GM06990 (cell line): Measurements from ENCODE around the gene GATA1.

Source experiments
- DNase-seq: peaks from one replicate; pipeline ENCODE4 v3.0.0-alpha.2; 2011; ENCODE audit not compliant: insufficient read length; ENCODE audit errors: extremely low read depth
- H3K27me3 ChIP-seq: replicated peaks from 2 replicates; pipeline ENCODE4 v1.6.0; 2011; ENCODE audit warnings: low read length; ENCODE audit not compliant: control insufficient read depth, insufficient read depth
- H3K36me3 ChIP-seq: 2 replicates; pipeline ENCODE4 v1.5.1; 2011; ENCODE audit warnings: low read length; ENCODE audit not compliant: control insufficient read depth, insufficient read depth
- H3K4me3 ChIP-seq: replicated peaks from 2 replicates; pipeline ENCODE4 v1.5.1; 2011; ENCODE audit warnings: low read depth, mild to moderate bottlenecking, control low read depth, low read length
- TF ChIP-seq, protein P1 (sequence below): IDR thresholded peaks from 2 replicates; pipeline ENCODE4 v1.5.1; 2011; ENCODE audit warnings: low read length, control low read depth, mild to moderate bottlenecking, inconsistent platforms; ENCODE audit not compliant: insufficient read depth, poor library complexity, severe bottlenecking

Gene GATA1

DNA sequence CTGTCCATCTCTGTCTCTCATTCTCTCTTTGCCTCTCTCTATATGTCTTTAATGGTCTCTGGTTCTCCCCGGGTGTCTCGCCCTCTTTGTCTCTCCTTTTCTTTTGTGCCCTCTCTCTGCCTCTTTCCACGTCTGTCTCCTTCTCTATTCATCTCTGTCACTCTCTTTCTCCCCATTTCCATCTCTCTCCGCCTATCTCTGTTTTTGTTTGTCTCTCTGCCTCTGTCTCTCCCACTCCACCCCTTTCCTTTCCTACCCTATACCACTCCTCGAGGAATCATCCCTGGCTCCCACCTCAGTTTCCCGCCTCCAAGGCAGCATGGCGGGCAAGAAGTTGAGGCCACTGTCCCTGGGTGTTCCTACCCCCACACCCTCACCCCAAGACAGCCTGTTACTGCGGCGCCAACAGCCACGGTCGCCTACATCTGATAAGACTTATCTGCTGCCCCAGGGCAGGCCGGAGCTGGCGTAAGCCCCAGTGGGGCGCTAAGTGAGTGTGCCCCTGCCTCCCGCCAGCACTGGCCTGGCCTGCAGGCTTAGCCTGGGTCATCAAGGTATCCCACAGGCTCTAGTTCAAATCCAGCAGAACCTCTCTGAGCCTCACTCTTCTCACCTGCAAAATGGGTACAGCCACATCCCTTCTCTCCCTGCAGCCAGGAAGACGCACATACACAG lies 713 bp upstream of the GATA1 start:
- Histone ChIP-seq H3K36me3 (no peaks in the 10 kb centered on the region), H3K27me3 (no peaks in the 10 kb centered on the region), H3K4me3 (no peak overlapping the region)
- no peak for DNase-seq
- TF ChIP-seq, protein P1, sequence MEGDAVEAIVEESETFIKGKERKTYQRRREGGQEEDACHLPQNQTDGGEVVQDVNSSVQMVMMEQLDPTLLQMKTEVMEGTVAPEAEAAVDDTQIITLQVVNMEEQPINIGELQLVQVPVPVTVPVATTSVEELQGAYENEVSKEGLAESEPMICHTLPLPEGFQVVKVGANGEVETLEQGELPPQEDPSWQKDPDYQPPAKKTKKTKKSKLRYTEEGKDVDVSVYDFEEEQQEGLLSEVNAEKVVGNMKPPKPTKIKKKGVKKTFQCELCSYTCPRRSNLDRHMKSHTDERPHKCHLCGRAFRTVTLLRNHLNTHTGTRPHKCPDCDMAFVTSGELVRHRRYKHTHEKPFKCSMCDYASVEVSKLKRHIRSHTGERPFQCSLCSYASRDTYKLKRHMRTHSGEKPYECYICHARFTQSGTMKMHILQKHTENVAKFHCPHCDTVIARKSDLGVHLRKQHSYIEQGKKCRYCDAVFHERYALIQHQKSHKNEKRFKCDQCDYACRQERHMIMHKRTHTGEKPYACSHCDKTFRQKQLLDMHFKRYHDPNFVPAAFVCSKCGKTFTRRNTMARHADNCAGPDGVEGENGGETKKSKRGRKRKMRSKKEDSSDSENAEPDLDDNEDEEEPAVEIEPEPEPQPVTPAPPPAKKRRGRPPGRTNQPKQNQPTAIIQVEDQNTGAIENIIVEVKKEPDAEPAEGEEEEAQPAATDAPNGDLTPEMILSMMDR: no peak

DNA sequence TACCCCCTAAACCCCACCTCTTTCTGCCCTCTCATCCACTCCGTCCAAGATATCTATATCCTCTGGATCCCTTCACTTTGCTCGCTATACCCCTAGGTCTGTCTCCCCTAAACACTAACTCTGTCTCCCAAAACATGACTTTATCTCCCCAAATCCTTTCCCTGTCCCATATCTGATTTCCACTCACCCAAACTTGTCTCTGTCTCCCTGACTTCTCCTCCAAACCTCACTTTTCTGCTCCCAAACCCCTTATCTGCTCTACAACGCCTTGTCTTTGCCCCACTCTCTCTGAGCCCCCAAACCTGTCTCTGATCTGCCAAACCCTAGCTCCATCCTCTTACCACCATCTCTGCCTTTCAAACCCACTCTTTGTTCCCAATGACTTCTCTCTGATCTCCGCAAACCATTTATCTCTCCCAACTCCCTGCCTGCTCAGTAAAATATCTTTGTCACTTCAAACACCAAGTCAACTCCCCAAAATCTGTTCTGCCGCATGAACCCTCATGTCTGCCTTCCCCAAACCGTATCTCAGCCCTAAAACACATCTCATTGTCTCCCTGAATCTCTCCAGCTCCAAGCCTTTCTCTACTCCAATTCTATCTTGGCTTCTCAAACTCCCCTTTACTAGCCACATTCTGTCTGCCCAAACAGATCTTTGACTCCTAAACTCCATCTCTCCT lies 575 bp downstream of the GATA1 start:
- TF ChIP-seq, protein P1: no peak
- Histone ChIP-seq H3K4me3 (no peak overlapping the region), H3K36me3 (no peaks in the 10 kb centered on the region), H3K27me3 (no peaks in the 10 kb centered on the region)
- DNase-seq: no peak

DNA sequence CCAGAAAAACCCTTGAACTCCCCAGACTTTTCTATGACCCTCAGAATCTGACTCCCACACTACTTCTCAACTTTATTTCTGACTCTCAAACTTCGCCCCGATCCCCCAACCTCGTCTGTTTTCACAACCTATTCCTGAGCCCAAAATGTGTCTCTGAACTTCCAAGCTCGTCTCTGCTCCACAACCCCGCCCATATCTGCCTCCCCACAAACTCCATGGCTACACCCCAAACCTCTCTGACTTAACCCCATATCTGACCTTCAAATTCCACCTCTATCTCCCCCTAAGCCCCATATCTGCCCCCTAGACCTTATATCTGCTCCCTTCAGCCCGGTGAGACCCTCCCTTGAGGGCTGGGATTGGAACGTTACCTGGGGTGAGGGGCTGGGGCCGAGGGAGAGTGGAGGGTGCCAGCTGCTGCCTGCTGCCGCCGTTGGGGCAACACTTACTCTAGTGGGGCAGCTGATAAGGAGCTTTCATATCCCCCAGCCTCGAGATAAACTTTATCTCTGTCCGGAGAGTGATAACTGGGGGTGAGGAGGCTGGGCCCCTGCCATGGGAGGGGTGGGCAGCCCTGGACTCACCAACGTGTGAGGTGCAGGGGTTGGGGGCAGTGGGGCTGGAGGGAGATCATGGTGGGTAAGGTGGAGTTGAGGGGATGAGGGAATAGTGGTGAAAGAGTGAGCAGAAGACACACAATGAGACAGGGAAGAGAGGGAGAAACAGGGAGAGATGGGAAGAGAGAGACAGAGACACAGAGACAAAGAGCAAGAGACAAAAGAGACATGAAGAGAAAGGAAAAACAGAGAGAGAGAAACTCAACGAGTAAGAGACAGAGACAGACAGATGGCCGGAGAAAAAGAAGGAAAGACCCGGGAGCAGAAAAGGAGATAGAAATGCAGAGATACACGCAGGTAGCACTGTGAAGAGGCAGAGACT lies 1.4 kb downstream of the GATA1 start:
- H3K27me3 ChIP-seq: no peaks in the 10 kb centered on the region
- H3K4me3 ChIP-seq: no peak overlapping the region
- TF ChIP-seq, protein P1: no peak
- no peak for DNase-seq
- H3K36me3 ChIP-seq: no peaks in the 10 kb centered on the region

DNA sequence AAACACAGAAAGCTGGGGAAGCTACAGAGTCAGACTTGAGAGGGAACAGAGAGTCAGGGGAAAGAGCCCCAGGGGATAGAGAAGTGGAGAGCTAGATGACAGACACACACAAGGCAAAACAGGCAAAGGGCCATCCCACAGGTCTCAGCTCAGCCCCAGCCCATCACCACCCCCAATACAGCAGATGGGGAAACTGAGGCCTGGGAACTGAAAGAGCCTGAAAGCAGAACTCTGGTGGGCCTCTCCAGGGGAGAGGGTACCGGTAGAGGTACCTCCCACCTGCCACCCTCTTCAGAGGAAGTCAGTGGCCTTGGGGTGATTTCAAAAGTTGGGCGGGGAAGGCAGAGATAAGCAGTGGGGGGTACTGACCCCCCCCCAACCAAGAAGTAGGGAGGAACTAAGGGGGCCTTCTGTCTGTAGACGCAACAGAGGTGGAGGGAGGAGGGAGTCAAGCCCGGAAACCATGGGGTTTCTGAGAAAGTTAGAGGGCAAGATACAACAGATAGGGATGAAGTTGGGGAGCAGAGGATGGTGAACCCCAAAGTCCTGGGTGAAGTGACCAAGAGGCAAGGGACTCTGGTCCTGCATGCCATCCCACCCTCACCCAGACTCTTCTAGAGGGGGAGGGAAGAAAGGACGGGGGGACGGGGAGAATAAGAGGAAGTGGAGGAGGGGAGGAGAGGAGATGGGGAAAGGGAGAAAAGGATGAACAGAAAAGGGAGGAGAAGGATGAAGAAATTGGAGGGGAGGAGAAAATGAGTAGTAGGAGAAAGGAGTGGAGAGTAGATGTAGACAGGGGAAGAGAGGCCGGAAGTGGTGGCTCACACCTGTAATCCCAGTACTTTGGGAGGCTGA lies 3.2 kb downstream of the GATA1 start:
- Histone ChIP-seq H3K27me3 (no peaks in the 10 kb centered on the region), H3K36me3 (no peaks in the 10 kb centered on the region), H3K4me3 (no peak overlapping the region)
- DNase-seq: no peak
- TF ChIP-seq, protein P1: no peak

DNA sequence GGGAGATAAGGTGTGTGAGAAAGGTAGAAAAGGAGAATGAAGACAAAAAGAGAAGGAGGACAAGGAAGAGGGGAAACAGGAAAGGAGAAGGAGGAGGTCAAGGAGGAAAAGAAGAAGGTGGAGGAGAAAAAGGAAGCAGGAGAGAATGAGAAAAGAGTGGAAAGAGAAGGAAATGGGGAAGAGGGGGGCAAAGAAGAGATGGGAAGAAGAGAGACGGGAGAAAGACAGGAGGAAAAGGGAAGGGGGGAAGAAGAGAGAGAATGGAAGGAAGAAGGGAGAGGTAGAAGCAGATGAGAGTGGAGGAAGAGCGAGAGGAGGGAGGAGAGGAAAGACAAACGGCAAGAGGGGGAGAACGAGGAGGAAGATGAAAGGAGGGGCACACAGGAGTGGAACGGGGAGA lies 4.1 kb downstream of the GATA1 start:
- Histone ChIP-seq H3K27me3 (no peaks in the 10 kb centered on the region), H3K4me3 (no peak overlapping the region), H3K36me3 (no peaks in the 10 kb centered on the region)
- no peak for DNase-seq
- TF ChIP-seq, protein P1: no peak
